Gastrocnemius medialis (tissue), 4 donors: Measurements from ENCODE around the gene BAIAP2L1. TPM values are rescaled to one million over a fixed set of nuclear protein-coding genes. Genes with fewer than 3 reads are reported as not detected.

Experiments used
- ATAC-seq, 2 donors: fragments of 150-250 bp; one replicate each; pipeline ENCODE4 v1.9.1; 2016
- DNase-seq, 2 donors: peaks; one replicate each; pipeline ENCODE4 v3.0.0-alpha.2; 2019
- H3K27ac ChIP-seq, 4 donors: fragments of 200-600 bp; sonication (generic); 1 replicate in 1 of 4; 2 replicates in 3 of 4; pipeline ENCODE4 v1.5.1; 2016 to 2018; ENCODE audit warnings: mild to moderate bottlenecking in 2 of 4, moderate library complexity in 1 of 4
- H3K27me3 ChIP-seq, 3 donors: fragments of 200-600 bp; sonication (generic) in 2 of 3; 1 replicate in 1 of 3; 2 replicates in 2 of 3; pipeline versions ENCODE4 v1.5.1 to v1.6.0; 2016 to 2019; ENCODE audit warnings: mild to moderate bottlenecking in 1 of 3, moderate library complexity in 1 of 3
- H3K36me3 ChIP-seq, 2 donors: fragments of 200-600 bp; sonication (generic) in 1 of 2; one replicate each; pipeline ENCODE4 v1.5.1; 2017 to 2018
- H3K4me1 ChIP-seq, 2 donors: fragments of 200-600 bp; sonication (generic) in 1 of 2; one replicate each; pipeline ENCODE4 v1.5.1; 2016 to 2017; ENCODE audit warnings: mild to moderate bottlenecking in 2 of 2
- H3K4me3 ChIP-seq, 4 donors: fragments of 200-600 bp; sonication (generic) in 3 of 4; 1 replicate in 1 of 4; 2 replicates in 3 of 4; pipeline ENCODE4 v1.5.1; 2016 to 2019; ENCODE audit warnings: mild to moderate bottlenecking in 2 of 4
- H3K9me3 ChIP-seq, 3 donors: fragments of 200-600 bp; sonication (generic) in 2 of 3; 1 replicate in 1 of 3; 2 replicates in 2 of 3; pipeline ENCODE4 v1.5.1; 2016 to 2019
- CTCF ChIP-seq, 5 experiments: fragments of 450-650 bp in 3 of 5; fragments of 200-600 bp in 2 of 5; sonication (generic) in 2 of 5; IDR thresholded peaks in 4 of 5; conservative IDR thresholded peaks in 1 of 5; 1 replicate in 4 of 5; 2 replicates in 1 of 5; pipeline ENCODE4 v1.5.1; 2016 to 2019; ENCODE audit warnings: antibody characterized with exemption in 5 of 5, mild to moderate bottlenecking in 3 of 5, moderate library complexity in 3 of 5
- POLR2A ChIP-seq, 2 donors: fragments of 450-650 bp; IDR thresholded peaks; one replicate each; pipeline ENCODE4 v1.6.1; 2017; ENCODE audit warnings: antibody characterized with exemption in 2 of 2, mild to moderate bottlenecking in 2 of 2, moderate library complexity in 2 of 2
- in situ Hi-C, 4 donors: fragments of 200-750 bp; cut with MboI; loops; one replicate each; pipeline versions ENCODE4 v1.15.0 to v1.8.0; 2017; ENCODE audit warnings: low sequenced_read_pairs in 4 of 4
- intact Hi-C: fragments of 100-400 bp; cut with DNase I; formaldehyde crosslinking; loops from one replicate; pipeline ENCODE4 v1.15.1; 2023; ENCODE audit warnings: low total_unique reads
- total RNA-seq, 4 donors: library from RNA; depleted of rRNA; stranded (reverse); fragments of >200 nt; gene quantifications; one replicate each; pipeline versions ENCODE4 v1.1.0 to v1.2.3, GENCODE V29; 2016

Gene BAIAP2L1
- total RNA-seq, 4 donors from 2014 or later = 0.59 to 3.8 (median 1.2) TPM

- TF ChIP-seq CTCF (IDR thresholded peaks at IDR 0.05 in 4 of 5, conservative IDR thresholded peaks at IDR 0.05 in 1 of 5) (no peak), POLR2A (IDR thresholded peaks at IDR 0.05) (no peak)
- H3K4me1 ChIP-seq = peaks cover 18 to 28% of the 10 kb centered on the region in 2 donors
- DNase-seq (no peak), ATAC-seq (no peak)
- in situ Hi-C loops (loop anchor here in 2 of 4 donors (25.0 kb wide), 2 partner anchors 138 to 162 kb away; partner anchors contain the start of genes BAIAP2L1 (in 1 of the 2) and LMTK2 (in 1 of the 2)), intact Hi-C loops (loop anchor here (5.0 kb wide), 1 partner anchor 143 kb away; the partner anchor contains the start of gene LMTK2)
- H3K36me3 ChIP-seq = no peaks in the 10 kb centered on the region
- no peaks in the 10 kb centered on the region for H3K27me3 ChIP-seq
- peak overlapping the region; percentile 85 to 94 (median 88) for H3K27ac ChIP-seq
- H3K4me3 ChIP-seq = peak overlapping the region in 3 of 4 donors; percentile 84 to 93 (median 88)
- no peaks in the 10 kb centered on the region for H3K9me3 ChIP-seq
Measured at GRCh38 chr7:98250789-98251188, 150.1 kb downstream of the BAIAP2L1 start.

DNA sequence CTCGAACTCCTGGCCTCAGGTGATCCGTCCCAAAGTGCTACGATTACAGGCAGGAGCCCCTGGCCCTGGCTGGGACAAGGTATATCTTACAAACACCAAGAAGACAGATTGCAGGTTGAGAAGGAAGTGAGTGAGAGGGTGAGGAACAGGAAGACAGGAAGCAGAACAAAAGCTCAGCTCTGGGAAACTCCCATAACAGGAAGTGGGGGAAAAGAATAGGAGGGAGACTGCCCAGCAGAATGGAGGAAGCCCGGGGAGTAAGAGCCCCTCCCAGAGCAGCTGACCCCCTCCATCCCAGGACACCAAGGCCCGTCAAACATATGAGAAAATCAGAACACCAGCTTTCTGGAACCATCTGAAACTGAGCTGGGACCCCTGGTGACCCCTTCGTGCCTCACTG lies 151.8 kb downstream of the BAIAP2L1 start:
- Histone ChIP-seq H3K36me3 (peaks cover 0 to 5% of the 10 kb centered on the region in 2 donors), H3K9me3 (no peaks in the 10 kb centered on the region), H3K27me3 (no peaks in the 10 kb centered on the region), H3K4me3 (no peak overlapping the region), H3K27ac (peak overlapping the region; percentile 41 to 94 (median 88)), H3K4me1 (peaks cover 18 to 28% of the 10 kb centered on the region in 2 donors)
- intact Hi-C loops = no loop called here
- in situ Hi-C loops = loop anchor here in 1 of 4 donors (25.0 kb wide), 1 partner anchor 137 kb away; the partner anchor contains the start of gene LMTK2
- ATAC-seq (no peak), DNase-seq (no peak)
- TF ChIP-seq POLR2A (IDR thresholded peaks at IDR 0.05) (no peak), CTCF (IDR thresholded peaks at IDR 0.05 in 4 of 5, conservative IDR thresholded peaks at IDR 0.05 in 1 of 5) (no peak)

GRCh38 chr7:98248156-98248555 lies 152.7 kb downstream of the BAIAP2L1 start:
- Histone ChIP-seq H3K4me3 (no peak overlapping the region), H3K27ac (peak overlapping the region in 1 of 4 donors; percentile 30), H3K27me3 (no peaks in the 10 kb centered on the region), H3K4me1 (peaks cover 16 to 25% of the 10 kb centered on the region in 2 donors), H3K9me3 (no peaks in the 10 kb centered on the region), H3K36me3 (peaks cover 0 to 15% of the 10 kb centered on the region in 2 donors)
- in situ Hi-C loops = loop anchor here in 1 of 4 donors (25.0 kb wide), 1 partner anchor 136 kb away; the partner anchor contains the start of gene LMTK2
- no peak for TF ChIP-seq CTCF (IDR thresholded peaks at IDR 0.05 in 4 of 5, conservative IDR thresholded peaks at IDR 0.05 in 1 of 5)
- TF ChIP-seq POLR2A (IDR thresholded peaks at IDR 0.05) = no peak
- ATAC-seq (no peak), DNase-seq (no peak)
- intact Hi-C loops = no loop called here

DNA sequence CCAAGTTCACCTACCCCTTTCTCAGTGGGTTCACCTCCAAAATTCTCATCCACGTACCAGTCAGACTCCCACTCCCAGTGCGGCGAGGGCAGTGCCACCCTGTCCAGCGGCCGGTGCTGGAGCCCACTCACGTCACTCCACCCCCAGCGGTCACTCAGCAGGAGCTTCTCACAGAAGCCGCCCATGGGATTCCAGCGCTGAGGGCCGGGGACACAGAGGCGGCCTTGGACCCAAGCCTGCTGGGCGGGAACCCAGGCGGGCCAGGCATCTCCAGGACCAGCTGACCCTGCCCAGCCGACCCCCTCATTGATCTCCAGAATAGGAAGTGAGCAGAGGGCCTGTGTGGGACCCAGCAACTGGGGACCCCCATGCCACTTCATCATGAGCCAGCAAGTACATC lies 156.0 kb downstream of the BAIAP2L1 start:
- Histone ChIP-seq H3K9me3 (no peaks in the 10 kb centered on the region), H3K36me3 (peaks cover 0 to 24% of the 10 kb centered on the region in 2 donors), H3K27ac (no peak overlapping the region), H3K4me3 (no peak overlapping the region), H3K27me3 (no peaks in the 10 kb centered on the region), H3K4me1 (peaks cover 0 to 1% of the 10 kb centered on the region in 2 donors)
- no peak for ATAC-seq
- in situ Hi-C loops (loop anchor here in 1 of 4 donors (25.0 kb wide), 1 partner anchor 133 kb away; the partner anchor contains the start of gene LMTK2), intact Hi-C loops (loop anchor here (5.0 kb wide), 1 partner anchor 223 kb away; no protein-coding TSS in a partner anchor)
- DNase-seq = no peak
- no peak for TF ChIP-seq CTCF (IDR thresholded peaks at IDR 0.05 in 4 of 5, conservative IDR thresholded peaks at IDR 0.05 in 1 of 5)
- TF ChIP-seq POLR2A (IDR thresholded peaks at IDR 0.05) = no peak
